Measurements from ENCODE around the gene CXCL16.
"Not testable (repeated sequence)": the region's sequence is repeated elsewhere in the genome, so short reads cannot be mapped to it uniquely, and the experiment has no call there.

The CXCL16 gene

DNA sequence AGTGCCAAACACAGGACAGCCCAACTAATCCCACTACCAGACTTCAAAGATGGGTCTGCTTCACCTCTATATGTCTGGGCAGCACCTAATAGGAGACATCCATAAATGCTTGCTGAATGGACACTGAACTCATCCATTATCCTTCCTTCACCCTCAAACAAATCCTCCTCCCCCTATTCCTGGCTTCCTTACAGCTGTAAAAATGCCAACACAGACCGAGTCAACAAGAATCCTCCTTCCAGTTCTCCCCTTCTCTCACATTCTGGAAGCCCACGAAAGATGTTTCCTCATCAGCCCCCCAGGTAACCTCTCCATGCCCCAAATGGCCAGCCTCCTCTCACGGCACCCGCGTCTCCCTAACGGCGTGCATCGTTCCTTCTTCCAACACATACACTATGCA, 48.0 kb downstream of the CXCL16 start:
- DNase-seq: no peak

- no peak for DNase-seq
Observed at GRCh38 chr17:4690745-4691144, 49.0 kb downstream of the CXCL16 start.

DNA sequence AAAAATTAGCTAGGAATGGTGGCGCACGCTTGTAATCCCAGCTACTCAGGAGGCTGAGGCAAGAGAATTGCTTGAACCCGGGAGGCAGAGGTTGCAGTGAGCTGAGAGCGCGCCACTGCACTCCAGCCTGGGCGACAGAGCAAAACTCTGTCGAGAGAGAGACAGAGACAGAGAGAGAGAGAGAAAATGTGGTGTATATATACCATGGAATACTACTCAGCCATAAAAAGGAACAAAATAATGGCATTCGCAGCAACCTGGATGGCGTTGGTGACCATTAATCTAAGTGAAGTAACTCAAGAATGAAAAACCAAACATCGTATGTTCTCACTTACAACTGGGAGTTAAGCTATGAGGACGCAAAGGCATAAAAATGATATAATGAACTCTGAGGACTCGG, 49.9 kb downstream of the CXCL16 start:
- DNase-seq: not testable (repeated sequence)

GRCh38 chr17:4683739-4684138, 56.0 kb downstream of the CXCL16 start:
- DNase-seq: not testable (repeated sequence)

All from COR-L47 (cell line).